Calu3 (cell line): ENCODE measurements around the gene SH3PXD2A. TPM values are rescaled to one million over a fixed set of nuclear protein-coding genes. Genes with fewer than 3 reads are reported as not detected.

ENCODE experiments used
- BruUV-seq: library from RNA; stranded (reverse); fragments of 400-500 nt; replicated peaks from 2 replicates; lab custom pipeline; 2021; lab: Mats Ljungman, UMichigan
- CTCF ChIA-PET: fragments of 300-600 bp; sonication (Branson Sonifier 250); formaldehyde crosslinking; loops from one replicate; lab custom pipeline; 2022; ENCODE audit warnings: antibody characterized with exemption; lab: Charles Lee
- DNase-seq: peaks from one replicate; pipeline ENCODE4 v3.0.0; 2022
- H3K27ac Mint-ChIP-seq: one replicate; pipeline ENCODE4 v1.8.0; 2022; ENCODE audit warnings: mixed read lengths; ENCODE audit not compliant: unreplicated experiment
- H3K27me3 Mint-ChIP-seq: one replicate; pipeline ENCODE4 v1.8.0; 2022; ENCODE audit warnings: mixed read lengths; ENCODE audit not compliant: unreplicated experiment
- H3K36me3 Mint-ChIP-seq: one replicate; pipeline ENCODE4 v1.8.0; 2022; ENCODE audit warnings: mild to moderate bottlenecking, moderate library complexity, mixed read lengths; ENCODE audit not compliant: insufficient read depth, unreplicated experiment
- H3K4me1 Mint-ChIP-seq: one replicate; pipeline ENCODE4 v1.8.0; 2022; ENCODE audit warnings: mild to moderate bottlenecking, low read depth, mixed read lengths; ENCODE audit not compliant: unreplicated experiment
- H3K4me3 Mint-ChIP-seq: one replicate; pipeline ENCODE4 v1.8.0; 2022; ENCODE audit warnings: mild to moderate bottlenecking, low read depth, moderate library complexity, mixed read lengths; ENCODE audit not compliant: unreplicated experiment
- H3K9me3 Mint-ChIP-seq: one replicate; pipeline ENCODE4 v1.8.0; 2022; ENCODE audit warnings: low read depth, mixed read lengths; ENCODE audit not compliant: unreplicated experiment
- intact Hi-C: fragments of 100-400 bp; cut with micrococcal nuclease; formaldehyde crosslinking; loops from one replicate; pipeline ENCODE4 v1.10.0; 2022; ENCODE audit not compliant: unreplicated experiment
- total RNA-seq: library from RNA; stranded (reverse); gene quantifications from 2 replicates; pipeline ENCODE4 v1.2.3, GENCODE V29; 2022
- TF ChIP-seq, protein P1 (sequence below): fragments of 200-600 bp; IDR thresholded peaks from one replicate; pipeline ENCODE4 v1.8.0; 2022; ENCODE audit warnings: antibody characterized with exemption; ENCODE audit not compliant: unreplicated experiment

Gene SH3PXD2A
- total RNA-seq, 1 experiment from 2014 or later, result 7.5 TPM

GRCh38 chr10:103620352-103620740 lies 235.0 kb downstream of the SH3PXD2A start:
- BruUV-seq, result no TSS peak
- intact Hi-C loops, result no loop called here
- no peaks in the 10 kb centered on the region for H3K36me3 Mint-ChIP-seq
- TF ChIP-seq, protein P1, sequence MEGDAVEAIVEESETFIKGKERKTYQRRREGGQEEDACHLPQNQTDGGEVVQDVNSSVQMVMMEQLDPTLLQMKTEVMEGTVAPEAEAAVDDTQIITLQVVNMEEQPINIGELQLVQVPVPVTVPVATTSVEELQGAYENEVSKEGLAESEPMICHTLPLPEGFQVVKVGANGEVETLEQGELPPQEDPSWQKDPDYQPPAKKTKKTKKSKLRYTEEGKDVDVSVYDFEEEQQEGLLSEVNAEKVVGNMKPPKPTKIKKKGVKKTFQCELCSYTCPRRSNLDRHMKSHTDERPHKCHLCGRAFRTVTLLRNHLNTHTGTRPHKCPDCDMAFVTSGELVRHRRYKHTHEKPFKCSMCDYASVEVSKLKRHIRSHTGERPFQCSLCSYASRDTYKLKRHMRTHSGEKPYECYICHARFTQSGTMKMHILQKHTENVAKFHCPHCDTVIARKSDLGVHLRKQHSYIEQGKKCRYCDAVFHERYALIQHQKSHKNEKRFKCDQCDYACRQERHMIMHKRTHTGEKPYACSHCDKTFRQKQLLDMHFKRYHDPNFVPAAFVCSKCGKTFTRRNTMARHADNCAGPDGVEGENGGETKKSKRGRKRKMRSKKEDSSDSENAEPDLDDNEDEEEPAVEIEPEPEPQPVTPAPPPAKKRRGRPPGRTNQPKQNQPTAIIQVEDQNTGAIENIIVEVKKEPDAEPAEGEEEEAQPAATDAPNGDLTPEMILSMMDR, result no peak
- CTCF ChIA-PET, result interaction anchor here (1.1 kb wide), 1 partner anchor 19 kb away, joined by 3 read pairs; no protein-coding TSS in a partner anchor
- no peaks in the 10 kb centered on the region for H3K27me3 Mint-ChIP-seq
- H3K9me3 Mint-ChIP-seq, result no peaks in the 10 kb centered on the region
- no peak overlapping the region for H3K4me3 Mint-ChIP-seq
- no peaks in the 10 kb centered on the region for H3K4me1 Mint-ChIP-seq
- DNase-seq, result no peak
- no peak overlapping the region for H3K27ac Mint-ChIP-seq

DNA sequence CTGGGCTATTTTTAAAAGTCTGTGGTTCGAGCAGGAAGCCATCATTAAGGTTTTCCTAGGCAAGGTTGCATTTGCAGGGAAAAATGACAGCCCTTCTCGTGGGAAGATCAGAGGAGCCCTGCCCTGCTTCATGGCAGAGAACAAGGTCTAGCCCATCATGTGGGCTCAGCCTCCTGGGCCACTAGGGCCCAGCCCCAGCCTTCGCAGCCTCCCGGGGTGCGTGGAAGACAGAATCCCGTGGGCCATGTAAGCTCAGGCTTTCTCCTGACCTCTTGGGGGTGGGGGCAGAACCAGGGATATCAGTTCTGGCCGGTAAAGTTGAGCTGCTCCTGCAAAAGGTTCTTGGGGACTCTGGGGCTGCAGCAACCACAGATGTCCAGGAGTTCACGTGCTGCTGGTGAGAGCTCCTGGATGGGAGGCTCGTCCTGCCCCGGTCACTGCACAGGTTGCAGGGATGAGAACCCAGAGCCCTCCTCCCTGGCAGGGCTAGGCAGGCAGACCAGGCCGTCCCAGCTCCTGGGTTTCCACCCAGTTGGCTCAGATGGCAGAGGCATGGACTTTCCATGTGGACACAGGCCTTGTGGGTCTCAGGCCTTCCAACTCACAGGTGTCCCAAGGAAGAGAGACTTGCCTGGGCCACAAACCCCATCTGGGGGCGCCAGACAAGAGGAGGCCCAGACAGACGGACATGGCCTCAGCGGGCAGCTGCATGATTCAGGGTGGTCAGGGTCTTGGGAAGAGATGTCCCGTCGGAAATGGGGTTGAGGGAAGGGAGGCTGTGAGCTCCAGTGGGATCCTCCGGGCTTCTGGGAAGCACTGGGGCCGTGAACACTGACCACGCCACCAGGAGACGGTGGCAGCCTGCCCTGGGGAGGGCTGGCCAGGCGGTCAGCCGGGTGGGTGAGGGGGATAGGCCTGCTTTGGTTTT lies 235.7 kb downstream of the SH3PXD2A start:
- intact Hi-C loops, result no loop called here
- BruUV-seq, result no TSS peak
- H3K27me3 Mint-ChIP-seq, result no peaks in the 10 kb centered on the region
- H3K36me3 Mint-ChIP-seq, result no peaks in the 10 kb centered on the region
- H3K4me1 Mint-ChIP-seq, result no peaks in the 10 kb centered on the region
- no peak for DNase-seq
- CTCF ChIA-PET, result interaction anchor here (1.1 kb wide), 1 partner anchor 19 kb away, joined by 3 read pairs; no protein-coding TSS in a partner anchor
- no peaks in the 10 kb centered on the region for H3K9me3 Mint-ChIP-seq
- no peak overlapping the region for H3K27ac Mint-ChIP-seq
- TF ChIP-seq, protein P1, result no peak
- H3K4me3 Mint-ChIP-seq, result no peak overlapping the region

DNA sequence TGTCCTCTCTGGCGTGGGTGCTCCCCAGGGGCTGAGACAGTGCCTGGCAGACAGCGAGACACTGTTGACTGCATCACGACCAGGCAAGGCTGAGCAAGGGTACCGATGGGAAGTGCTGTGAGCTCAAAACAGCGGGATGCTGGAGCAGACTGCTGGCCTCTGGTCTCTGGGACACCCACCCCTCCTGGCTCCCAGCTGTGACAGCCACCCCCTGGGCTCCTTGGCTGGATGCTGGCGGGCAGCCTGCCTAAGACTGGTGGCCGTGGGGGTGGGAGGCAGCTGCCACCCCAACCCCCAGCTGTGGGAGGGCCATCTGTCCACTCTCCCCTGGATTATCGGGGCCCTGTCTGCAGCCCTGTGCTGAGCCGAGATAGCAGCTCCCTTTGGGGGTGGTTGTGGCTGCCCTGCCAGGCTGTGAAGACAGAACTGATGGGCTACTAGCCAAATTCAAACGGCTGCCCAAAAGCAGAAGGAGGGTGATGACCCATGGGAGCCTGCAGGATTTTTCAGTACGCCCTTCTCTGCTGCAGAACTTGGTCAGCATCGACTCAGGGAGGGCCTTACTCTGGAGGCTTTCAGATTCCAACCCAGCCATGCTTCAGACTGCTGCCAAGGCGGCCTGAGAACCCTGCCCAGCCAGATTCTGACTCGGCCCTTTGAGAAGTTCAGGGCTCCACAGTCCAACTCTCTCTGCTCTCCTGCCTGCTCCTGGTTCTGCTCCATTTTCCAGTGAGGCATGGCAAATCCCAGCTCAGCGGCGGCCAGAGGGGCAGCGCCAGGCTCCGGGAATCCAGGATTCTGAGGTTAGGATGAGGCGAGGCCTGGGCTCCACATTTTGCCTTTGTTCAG lies 236.6 kb downstream of the SH3PXD2A start:
- Mint-ChIP-seq H3K4me1 (no peaks in the 10 kb centered on the region), H3K27me3 (no peaks in the 10 kb centered on the region), H3K27ac (no peak overlapping the region), H3K4me3 (no peak overlapping the region), H3K36me3 (no peaks in the 10 kb centered on the region), H3K9me3 (no peaks in the 10 kb centered on the region)
- intact Hi-C loops, result no loop called here
- CTCF ChIA-PET, result no interaction called here
- no TSS peak for BruUV-seq
- DNase-seq, result no peak
- TF ChIP-seq, protein P1, result no peak

GRCh38 chr10:103617602-103618385 lies 237.6 kb downstream of the SH3PXD2A start:
- TF ChIP-seq, protein P1, result no peak
- no peak for DNase-seq
- no peak overlapping the region for H3K4me3 Mint-ChIP-seq
- no TSS peak for BruUV-seq
- no peak overlapping the region for H3K27ac Mint-ChIP-seq
- H3K9me3 Mint-ChIP-seq, result no peaks in the 10 kb centered on the region
- H3K36me3 Mint-ChIP-seq, result no peaks in the 10 kb centered on the region
- intact Hi-C loops, result no loop called here
- CTCF ChIA-PET, result no interaction called here
- H3K4me1 Mint-ChIP-seq, result no peaks in the 10 kb centered on the region
- no peaks in the 10 kb centered on the region for H3K27me3 Mint-ChIP-seq
